Mesenchymal stem cell (in vitro differentiated cells and primary cell): ENCODE measurements around the gene RAD51B.
"Not testable (repeated sequence)": the region's sequence is repeated elsewhere in the genome, so short reads cannot be mapped to it uniquely, and the experiment has no call there.

Experiments used
- DNase-seq: peaks from one replicate; pipeline ENCODE4 v3.0.0-alpha.2; 2013
- H2AFZ ChIP-seq: one replicate; pipeline ENCODE4 v1.6.1; 2013; ENCODE audit warnings: low read depth, mild to moderate bottlenecking, control low read depth, inconsistent platforms, low read length, moderate library complexity
- H2AK5ac ChIP-seq: 2 replicates; pipeline ENCODE4 v1.6.1; 2013; ENCODE audit warnings: low read length, moderate library complexity, mild to moderate bottlenecking, inconsistent platforms; ENCODE audit not compliant: severe bottlenecking
- H2BK120ac ChIP-seq: one replicate; pipeline ENCODE4 v1.6.1; 2013; ENCODE audit warnings: low read depth, mild to moderate bottlenecking, inconsistent platforms, low read length, moderate library complexity
- H2BK12ac ChIP-seq, 2 experiments: one replicate each; pipeline ENCODE4 v1.6.1; 2013; ENCODE audit warnings: inconsistent platforms in 2 of 2, low read length in 2 of 2, mild to moderate bottlenecking in 2 of 2, moderate library complexity in 2 of 2, control low read depth in 1 of 2
- H2BK15ac ChIP-seq: one replicate; pipeline ENCODE4 v1.6.1; 2013; ENCODE audit warnings: mild to moderate bottlenecking, low read depth, inconsistent platforms; ENCODE audit not compliant: poor library complexity, severe bottlenecking
- H2BK5ac ChIP-seq: 2 replicates; pipeline ENCODE4 v1.6.1; 2013; ENCODE audit warnings: low read depth, mild to moderate bottlenecking, low read length, control low read depth, inconsistent platforms; ENCODE audit not compliant: poor library complexity, severe bottlenecking
- H3K14ac ChIP-seq, 2 experiments: one replicate each; pipeline ENCODE4 v1.6.1; 2013; ENCODE audit warnings: inconsistent platforms in 2 of 2, low read length in 2 of 2, control low read depth in 1 of 2, mild to moderate bottlenecking in 1 of 2, moderate library complexity in 1 of 2
- H3K18ac ChIP-seq, 2 experiments: one replicate each; pipeline ENCODE4 v1.6.1; 2013; ENCODE audit warnings: inconsistent platforms in 2 of 2, low read length in 2 of 2, control low read depth in 1 of 2, low read depth in 1 of 2, mild to moderate bottlenecking in 1 of 2
- H3K23ac ChIP-seq, 2 experiments: one replicate each; pipeline ENCODE4 v1.6.1; 2013; ENCODE audit warnings: inconsistent platforms in 2 of 2, low read length in 2 of 2, mild to moderate bottlenecking in 2 of 2, moderate library complexity in 2 of 2, control low read depth in 1 of 2
- H3K27ac ChIP-seq: 2 replicates; pipeline ENCODE4 v1.5.1; 2013; ENCODE audit warnings: mild to moderate bottlenecking, moderate library complexity, low read length, control low read depth, inconsistent platforms; ENCODE audit not compliant: poor library complexity, severe bottlenecking
- H3K27me3 ChIP-seq, 2 experiments: 2 replicates each; pipeline versions ENCODE4 v1.6.1 to v1.7.0; 2013; ENCODE audit warnings: low read length in 2 of 2, mild to moderate bottlenecking in 2 of 2, moderate library complexity in 2 of 2, control low read depth in 1 of 2, inconsistent platforms in 1 of 2; ENCODE audit not compliant: control insufficient read depth in 1 of 2, insufficient read depth in 1 of 2
- H3K36me3 ChIP-seq, 2 experiments: 2 replicates each; pipeline versions ENCODE4 v1.6.1 to v1.7.0; 2013; ENCODE audit warnings: low read length in 2 of 2, control low read depth in 1 of 2, inconsistent platforms in 1 of 2, low read depth in 1 of 2, mild to moderate bottlenecking in 1 of 2; ENCODE audit not compliant: insufficient read depth in 2 of 2, control insufficient read depth in 1 of 2
- H3K4ac ChIP-seq, 2 experiments: one replicate each; pipeline ENCODE4 v1.6.1; 2013; ENCODE audit warnings: inconsistent platforms in 2 of 2, low read length in 2 of 2, mild to moderate bottlenecking in 2 of 2, moderate library complexity in 2 of 2, control low read depth in 1 of 2, low read depth in 1 of 2
- H3K4me1 ChIP-seq: 2 replicates; pipeline ENCODE4 v1.6.1; 2013; ENCODE audit warnings: low read depth, low read length, control low read depth; ENCODE audit not compliant: control insufficient read depth, insufficient read depth
- H3K4me2 ChIP-seq: 2 replicates; pipeline ENCODE4 v1.6.1; 2013; ENCODE audit warnings: low read length, mild to moderate bottlenecking, inconsistent platforms; ENCODE audit not compliant: poor library complexity, severe bottlenecking
- H3K4me3 ChIP-seq, 2 experiments: 2 replicates each; pipeline versions ENCODE4 v1.5.1 to v1.7.0; 2013; ENCODE audit warnings: low read length in 2 of 2, mild to moderate bottlenecking in 2 of 2, control low read depth in 1 of 2, low read depth in 1 of 2; ENCODE audit not compliant: insufficient read depth in 1 of 2
- H3K79me1 ChIP-seq: replicated peaks from 2 replicates; pipeline ENCODE4 v1.6.1; 2013; ENCODE audit warnings: mild to moderate bottlenecking, control low read depth, low read length, inconsistent platforms; ENCODE audit not compliant: poor library complexity, severe bottlenecking
- H3K9ac ChIP-seq: 2 replicates; pipeline ENCODE4 v1.7.0; 2013; ENCODE audit warnings: mild to moderate bottlenecking, low read length, moderate library complexity
- H3K9me3 ChIP-seq: 2 replicates; pipeline ENCODE4 v1.7.0; 2013; ENCODE audit warnings: mild to moderate bottlenecking, low read length; ENCODE audit not compliant: control insufficient read depth
- H4K8ac ChIP-seq: one replicate; pipeline ENCODE4 v1.6.1; 2013; ENCODE audit warnings: inconsistent platforms, mild to moderate bottlenecking, low read length, moderate library complexity
- H4K91ac ChIP-seq: one replicate; pipeline ENCODE4 v1.6.1; 2013; ENCODE audit warnings: mild to moderate bottlenecking, low read length, inconsistent platforms
- WGBS: methylation state at CpG from one replicate; pipeline ENCODE4 v1.1.7; 2013; ENCODE audit warnings: mixed read lengths; 5-methylcytosine and 5-hydroxymethylcytosine counted together

The RAD51B gene

DNA sequence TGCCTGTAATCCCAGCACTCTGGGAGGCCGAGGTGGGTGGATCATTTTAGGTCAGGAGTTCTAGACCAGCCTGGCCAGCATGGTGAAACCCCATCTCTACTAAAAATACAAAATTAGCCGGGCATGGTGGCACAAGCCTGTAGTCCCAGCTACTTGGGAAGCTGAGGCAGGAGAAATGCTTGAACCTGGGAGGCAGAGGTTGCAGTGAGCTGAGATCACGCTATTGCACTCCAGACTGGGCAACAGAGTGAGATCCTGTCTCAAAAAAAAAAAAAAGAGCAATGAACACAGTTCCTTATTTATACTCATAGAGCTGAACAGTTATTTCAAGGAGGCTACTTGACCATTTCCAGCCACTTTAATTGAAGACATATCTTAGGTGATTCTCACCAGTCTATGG, 469.9 kb downstream of the RAD51B start:
- H3K9ac ChIP-seq, H4K91ac ChIP-seq, H2BK120ac ChIP-seq, H3K18ac ChIP-seq, H3K36me3 ChIP-seq, H3K9me3 ChIP-seq, H3K27me3 ChIP-seq, H3K4me3 ChIP-seq, DNase-seq, H4K8ac ChIP-seq, H2BK12ac ChIP-seq, H2AFZ ChIP-seq, H3K79me1 ChIP-seq, H3K23ac ChIP-seq, H2BK5ac ChIP-seq, H2BK15ac ChIP-seq, H3K27ac ChIP-seq, H3K4ac ChIP-seq, H2AK5ac ChIP-seq, H3K14ac ChIP-seq, H3K4me1 ChIP-seq, H3K4me2 ChIP-seq: not testable (repeated sequence)
- 100% methylated on average over 3 of the region's 3 CpGs for WGBS

DNA sequence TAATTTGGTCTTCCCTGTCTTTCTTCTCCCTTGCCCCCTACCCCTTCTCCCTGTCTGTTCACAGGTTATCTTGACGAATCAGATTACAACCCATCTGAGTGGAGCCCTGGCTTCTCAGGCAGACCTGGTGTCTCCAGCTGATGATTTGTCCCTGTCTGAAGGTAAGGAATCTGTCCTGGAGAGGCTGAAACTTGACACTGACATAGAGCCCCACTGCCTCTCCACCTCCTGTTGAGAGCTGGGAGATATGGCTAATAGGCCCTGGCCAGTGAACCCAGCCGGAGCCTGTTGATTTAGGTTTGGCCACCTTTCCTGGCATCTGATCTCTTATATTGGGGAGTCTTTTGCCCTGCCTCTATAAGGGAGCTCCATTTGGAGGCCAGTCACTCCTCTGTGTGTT, 472.2 kb downstream of the RAD51B start:
- no peak overlapping the region for H2BK120ac ChIP-seq
- no peak overlapping the region for H3K23ac ChIP-seq
- H3K4me3 ChIP-seq, result no peak overlapping the region

DNA sequence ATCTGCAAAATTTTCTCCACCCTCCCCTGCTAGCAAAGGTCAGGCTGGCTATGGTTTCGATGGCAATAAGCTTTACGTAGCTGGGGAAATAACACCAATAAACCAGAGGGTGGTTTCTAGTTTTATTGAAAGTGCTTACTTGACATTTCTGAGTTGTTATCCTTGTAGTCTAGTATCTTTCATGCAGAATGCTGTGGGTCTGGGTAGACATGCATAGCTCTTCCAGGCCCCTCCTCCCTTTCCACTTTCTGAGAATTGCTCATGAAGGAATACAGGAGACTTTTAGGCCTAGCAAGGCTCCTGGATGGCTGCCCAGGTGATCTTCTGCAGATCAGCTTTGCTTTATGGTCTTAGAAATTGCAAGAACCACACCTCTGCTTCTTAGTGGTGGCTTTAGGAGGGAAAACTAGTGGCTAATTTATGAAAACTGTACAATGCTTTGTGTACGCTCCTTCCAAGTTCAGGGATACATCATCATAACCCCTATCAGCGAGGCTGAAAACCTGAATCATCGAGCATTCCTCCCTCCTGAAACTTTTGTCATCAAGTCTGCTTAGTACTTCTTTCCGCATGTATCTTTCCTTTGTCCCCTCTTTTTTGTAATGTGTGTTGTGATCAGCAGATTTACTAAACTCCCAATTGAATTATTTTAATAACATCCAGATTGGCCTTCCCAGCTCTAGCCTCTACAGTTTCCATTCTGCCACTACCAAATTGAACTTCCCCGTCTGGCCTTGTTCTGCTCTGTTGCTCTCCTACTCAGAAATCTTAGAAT, 473.0 kb downstream of the RAD51B start:
- Histone ChIP-seq H2BK15ac (no peak overlapping the region), H2AK5ac (peak overlapping the region; percentile 10), H3K4me1 (peaks cover 8% of the 10 kb centered on the region), H2AFZ (no peak overlapping the region), H3K4me3 (no peak overlapping the region), H2BK12ac (no peak overlapping the region), H3K4ac (no peak overlapping the region), H4K8ac (no peak overlapping the region), H3K79me1 (no peaks in the 10 kb centered on the region), H4K91ac (no peak overlapping the region), H2BK120ac (no peak overlapping the region), H2BK5ac (no peak overlapping the region), H3K27ac (no peak overlapping the region), H3K23ac (no peak overlapping the region), H3K14ac (no peak overlapping the region), H3K4me2 (no peak overlapping the region), H3K18ac (no peak overlapping the region), H3K9me3 (no peaks in the 10 kb centered on the region), H3K27me3 (no peaks in the 10 kb centered on the region), H3K36me3 (no peaks in the 10 kb centered on the region), H3K9ac (peak overlapping the region; percentile 59)
- no peak for DNase-seq
- 96% methylated on average over 4 of the region's 7 CpGs for WGBS

More for the DNA sequence above, 472.2 kb downstream of the RAD51B start:
- no peak overlapping the region for H2BK5ac ChIP-seq
- H3K27me3 ChIP-seq, result no peaks in the 10 kb centered on the region
- no peaks in the 10 kb centered on the region for H3K36me3 ChIP-seq
- peaks cover 8% of the 10 kb centered on the region for H3K4me1 ChIP-seq
- H3K9ac ChIP-seq, result no peak overlapping the region
- no peak overlapping the region for H2AFZ ChIP-seq
- H3K14ac ChIP-seq, result no peak overlapping the region
- no peak overlapping the region for H2BK15ac ChIP-seq
- peak overlapping the region; percentile 60 for H4K8ac ChIP-seq
- H2BK12ac ChIP-seq, result peak overlapping the region in 1 of 2 experiments; percentile 29
- no peak overlapping the region for H3K4ac ChIP-seq
- 76% methylated on average over 2 of the region's 2 CpGs for WGBS
- H3K18ac ChIP-seq, result peak overlapping the region in 1 of 2 experiments; percentile 39
- H3K9me3 ChIP-seq, result no peaks in the 10 kb centered on the region
- no peak for DNase-seq
- H4K91ac ChIP-seq, result peak overlapping the region; percentile 7
- H3K27ac ChIP-seq, result no peak overlapping the region
- H3K4me2 ChIP-seq, result no peak overlapping the region
- no peaks in the 10 kb centered on the region for H3K79me1 ChIP-seq
- peak overlapping the region; percentile 27 for H2AK5ac ChIP-seq

DNA sequence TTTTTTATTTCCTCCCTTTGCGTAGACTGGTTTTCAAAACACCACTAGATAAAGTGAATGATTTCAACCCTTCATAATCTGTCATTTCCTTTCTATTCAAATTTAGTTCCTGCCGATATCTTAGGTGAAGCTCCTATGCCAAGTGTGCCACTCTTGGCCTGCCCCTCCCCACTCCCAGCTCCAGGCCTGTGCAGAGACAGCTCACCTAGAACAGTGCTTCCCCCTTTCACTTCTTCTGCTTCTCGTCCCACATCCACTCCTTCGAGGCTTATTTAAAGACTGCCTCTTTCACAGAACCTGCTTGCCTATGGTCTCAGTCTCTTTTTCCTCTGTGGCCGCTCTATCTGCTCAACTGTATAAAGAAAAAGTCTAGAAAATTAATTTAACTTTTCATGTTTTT, 473.8 kb downstream of the RAD51B start:
- Histone ChIP-seq H3K27ac (no peak overlapping the region), H3K18ac (no peak overlapping the region), H3K4me3 (no peak overlapping the region), H3K14ac (no peak overlapping the region), H2BK12ac (no peak overlapping the region), H4K8ac (no peak overlapping the region), H3K27me3 (no peaks in the 10 kb centered on the region), H2BK120ac (no peak overlapping the region), H2BK5ac (no peak overlapping the region), H3K9ac (peak overlapping the region; percentile 59), H2AFZ (no peak overlapping the region), H3K36me3 (no peaks in the 10 kb centered on the region), H3K4me1 (peaks cover 9% of the 10 kb centered on the region), H3K4me2 (no peak overlapping the region), H2AK5ac (peak overlapping the region; percentile 13), H3K23ac (no peak overlapping the region), H3K9me3 (no peaks in the 10 kb centered on the region), H3K79me1 (no peaks in the 10 kb centered on the region), H3K4ac (no peak overlapping the region), H2BK15ac (no peak overlapping the region), H4K91ac (no peak overlapping the region)
- 59% methylated on average over 4 of the region's 5 CpGs for WGBS
- DNase-seq, result no peak
